MM.1S (cell line): Measurements from ENCODE around the gene SMOC1.

ENCODE experiments used
- DNase-seq: peaks from one replicate; pipeline ENCODE4 v3.0.0-alpha.2; 2015
- H2AFZ ChIP-seq: fragments of 300-600 bp; sonication (generic); 2 replicates; pipeline ENCODE4 v1.6.0; 2016; ENCODE audit warnings: antibody characterized with exemption, low read length
- H3F3A ChIP-seq: fragments of 300-600 bp; sonication (generic); 2 replicates; pipeline ENCODE4 v1.6.1; 2016; ENCODE audit warnings: mild to moderate bottlenecking, antibody characterized with exemption, low read length, moderate library complexity, mixed read lengths; ENCODE audit not compliant: insufficient read depth
- H3K27ac ChIP-seq: fragments of 300-600 bp; sonication (generic); 2 replicates; pipeline ENCODE4 v1.5.1; 2016; ENCODE audit warnings: mild to moderate bottlenecking, low read length
- H3K27me3 ChIP-seq: fragments of 300-600 bp; sonication (generic); replicated peaks from 2 replicates; pipeline ENCODE4 v1.6.0; 2016; ENCODE audit warnings: low read length; ENCODE audit not compliant: insufficient read depth
- H3K36me3 ChIP-seq: fragments of 300-600 bp; sonication (generic); replicated peaks from 2 replicates; pipeline ENCODE4 v1.6.1; 2016; ENCODE audit warnings: mild to moderate bottlenecking, low read length, mixed read lengths; ENCODE audit not compliant: insufficient read depth
- H3K4me1 ChIP-seq: fragments of 300-600 bp; sonication (generic); 2 replicates; pipeline ENCODE4 v1.6.1; 2016; ENCODE audit warnings: low read length, mixed read lengths
- H3K4me2 ChIP-seq: fragments of 300-600 bp; sonication (generic); 2 replicates; pipeline ENCODE4 v1.6.0; 2016; ENCODE audit warnings: low read depth, low read length
- H3K4me3 ChIP-seq: fragments of 300-600 bp; sonication (generic); 2 replicates; pipeline ENCODE4 v1.5.1; 2016; ENCODE audit warnings: low read length, mixed read lengths
- H3K79me2 ChIP-seq: fragments of 300-600 bp; sonication (generic); 2 replicates; pipeline ENCODE4 v1.6.1; 2016; ENCODE audit warnings: mixed run types, low read length, mixed read lengths
- H3K9ac ChIP-seq: fragments of 300-600 bp; sonication (generic); 2 replicates; pipeline ENCODE4 v1.6.1; 2016; ENCODE audit warnings: low read length, mixed read lengths
- H3K9me2 ChIP-seq: fragments of 300-600 bp; sonication (generic); replicated peaks from 2 replicates; pipeline ENCODE4 v1.6.1; 2016; ENCODE audit warnings: mild to moderate bottlenecking, low read length, mixed read lengths; ENCODE audit not compliant: insufficient read depth
- H3K9me3 ChIP-seq: fragments of 300-600 bp; sonication (generic); replicated peaks from 2 replicates; pipeline ENCODE4 v1.6.1; 2016; ENCODE audit warnings: mild to moderate bottlenecking, low read length, mixed read lengths; ENCODE audit not compliant: insufficient read depth
- H4K20me1 ChIP-seq: fragments of 300-600 bp; sonication (generic); 2 replicates; pipeline ENCODE4 v1.6.1; 2016; ENCODE audit warnings: mild to moderate bottlenecking, low read length, moderate library complexity, mixed read lengths; ENCODE audit not compliant: insufficient read depth
- CTCF ChIP-seq: fragments of 300-600 bp; sonication (generic); IDR thresholded peaks from 2 replicates; pipeline ENCODE4 v1.5.1; 2016; ENCODE audit warnings: antibody characterized with exemption, low read length, mixed read lengths
- EZH2 ChIP-seq: fragments of 300-600 bp; sonication (generic); optimal IDR thresholded peaks from 2 replicates; pipeline ENCODE3; 2017; ENCODE audit warnings: low read depth, mild to moderate bottlenecking, antibody characterized with exemption, low read length, mixed read lengths
- EZH2phosphoT487 ChIP-seq: fragments of 300-600 bp; sonication (generic); IDR thresholded peaks from 2 replicates; pipeline ENCODE4 v1.6.1; 2018; ENCODE audit warnings: antibody characterized with exemption, low read length

The SMOC1 gene

DNA sequence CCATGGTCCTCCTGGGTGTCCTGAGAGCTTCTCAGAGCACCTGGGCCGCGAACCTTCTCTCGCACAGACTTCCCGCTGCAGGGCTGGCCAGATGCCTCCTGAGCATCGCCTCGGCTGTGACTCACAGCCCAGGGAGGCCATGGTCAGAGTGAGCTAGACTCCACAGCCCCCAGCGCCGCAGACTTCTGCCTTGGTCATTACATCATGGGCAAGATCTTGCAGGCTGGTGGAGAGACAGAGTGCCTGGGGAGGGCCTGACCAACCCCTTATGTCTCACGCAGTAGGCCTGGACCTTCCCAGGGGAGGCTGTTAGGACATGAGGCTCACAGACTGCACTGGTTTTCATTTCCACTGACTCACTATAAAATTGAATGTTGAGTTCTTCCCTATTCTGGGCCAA, 41.8 kb downstream of the SMOC1 start:
- Histone ChIP-seq H3K9me2 (no peaks in the 10 kb centered on the region), H3K27ac (no peak overlapping the region), H3K79me2 (peaks cover 8% of the 10 kb centered on the region; the same call in 1 of the 2 replicates), H4K20me1 (no peaks in the 10 kb centered on the region), H3F3A (no peaks in the 10 kb centered on the region), H3K4me1 (no peaks in the 10 kb centered on the region), H3K36me3 (no peaks in the 10 kb centered on the region), H3K4me2 (no peak overlapping the region), H3K9ac (no peak overlapping the region), H3K4me3 (no peak overlapping the region), H3K9me3 (no peaks in the 10 kb centered on the region), H3K27me3 (no peaks in the 10 kb centered on the region), H2AFZ (no peak overlapping the region)
- DNase-seq = no peak
- TF ChIP-seq EZH2 (no peak), CTCF (no peak), EZH2phosphoT487 (no peak)

DNA sequence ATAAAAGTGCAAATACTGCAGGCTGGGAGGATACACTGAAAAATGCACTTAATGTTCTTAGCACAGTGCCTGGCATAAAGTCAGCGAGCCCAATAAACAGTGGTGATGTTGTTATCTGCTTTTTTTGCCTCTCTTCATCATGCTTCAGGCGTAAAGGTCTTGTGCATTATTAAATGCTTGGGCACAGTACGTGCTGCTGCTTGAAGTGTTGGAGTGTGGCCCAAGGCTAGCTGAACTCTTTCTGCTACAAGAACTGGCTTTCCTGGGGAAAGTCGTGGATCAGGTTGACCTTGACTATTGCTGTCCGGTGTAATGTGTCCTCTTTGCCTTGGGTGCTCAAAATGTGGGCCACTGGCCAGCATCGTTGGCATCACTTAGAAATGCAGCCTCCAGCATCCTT, 43.0 kb downstream of the SMOC1 start:
- Histone ChIP-seq H3K4me1 (no peaks in the 10 kb centered on the region), H3K9ac (no peak overlapping the region), H3K9me3 (no peaks in the 10 kb centered on the region), H3K36me3 (no peaks in the 10 kb centered on the region), H4K20me1 (no peaks in the 10 kb centered on the region), H3K9me2 (no peaks in the 10 kb centered on the region), H3K27ac (no peak overlapping the region), H3K27me3 (no peaks in the 10 kb centered on the region), H3K4me2 (no peak overlapping the region), H2AFZ (no peak overlapping the region), H3F3A (no peaks in the 10 kb centered on the region), H3K79me2 (peaks cover 3% of the 10 kb centered on the region; the same call in 1 of the 2 replicates), H3K4me3 (no peak overlapping the region)
- no peak for DNase-seq
- TF ChIP-seq EZH2 (no peak), EZH2phosphoT487 (no peak), CTCF (no peak)

- Histone ChIP-seq H3K9me2 (no peaks in the 10 kb centered on the region), H3K4me2 (no peak overlapping the region), H3K79me2 (no peaks in the 10 kb centered on the region), H3K4me3 (no peak overlapping the region), H3K9ac (no peak overlapping the region), H3K36me3 (no peaks in the 10 kb centered on the region), H3K4me1 (no peaks in the 10 kb centered on the region), H2AFZ (no peak overlapping the region), H3F3A (no peaks in the 10 kb centered on the region), H3K27me3 (no peaks in the 10 kb centered on the region), H3K9me3 (no peaks in the 10 kb centered on the region), H3K27ac (no peak overlapping the region), H4K20me1 (no peaks in the 10 kb centered on the region)
- TF ChIP-seq EZH2phosphoT487 = no peak
- no peak for DNase-seq
Measured at GRCh38 chr14:69924201-69924600, 45.0 kb downstream of the SMOC1 start.

GRCh38 chr14:69928111-69928523, 48.9 kb downstream of the SMOC1 start:
- Histone ChIP-seq H4K20me1 (no peaks in the 10 kb centered on the region), H3F3A (no peaks in the 10 kb centered on the region), H3K27ac (no peak overlapping the region), H2AFZ (no peak overlapping the region), H3K9me3 (no peaks in the 10 kb centered on the region), H3K4me3 (no peak overlapping the region), H3K9me2 (no peaks in the 10 kb centered on the region), H3K79me2 (no peaks in the 10 kb centered on the region), H3K4me1 (no peaks in the 10 kb centered on the region), H3K27me3 (no peaks in the 10 kb centered on the region), H3K4me2 (no peak overlapping the region), H3K9ac (no peak overlapping the region), H3K36me3 (no peaks in the 10 kb centered on the region)
- DNase-seq = no peak
- no peak for TF ChIP-seq CTCF
- no peak for TF ChIP-seq EZH2phosphoT487
- TF ChIP-seq EZH2 = no peak
